GM18502 (cell line): ENCODE results near the gene PPP1R36.
"Not testable (repeated sequence)": the region's sequence is repeated elsewhere in the genome, so short reads cannot be mapped to it uniquely, and the experiment has no call there.

Source experiments
- ATAC-seq: cut with Tn5 transposase; IDR thresholded peaks from one replicate; pipeline ENCODE4 v1.9.1; 2021; ENCODE audit warnings: mild to moderate bottlenecking; ENCODE audit not compliant: unreplicated experiment, poor library complexity

PPP1R36 gene

GRCh38 chr14:64518229-64518628 lies 31.5 kb upstream of the PPP1R36 start:
- no peak for ATAC-seq

DNA sequence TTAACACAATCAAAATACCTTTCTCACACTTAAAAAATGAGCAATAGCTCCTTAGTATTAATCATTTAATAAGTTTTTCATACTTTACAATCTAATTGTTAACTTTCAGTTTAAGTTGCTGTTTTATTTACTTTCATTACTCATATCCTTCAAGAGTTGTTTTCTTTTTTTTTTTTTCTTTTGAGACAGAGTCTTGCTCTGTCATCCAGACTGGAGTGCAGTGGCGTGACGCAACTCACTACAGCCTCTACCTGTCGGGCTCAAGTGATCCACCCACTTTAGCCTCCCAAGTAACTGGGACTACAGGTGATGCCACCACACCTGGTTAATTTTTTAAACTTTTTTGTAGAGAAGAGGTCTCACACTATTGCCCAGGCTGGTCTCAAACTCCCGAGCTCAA lies 29.1 kb upstream of the PPP1R36 start:
- ATAC-seq: no peak

GRCh38 chr14:64522591-64523355 lies 27.0 kb upstream of the PPP1R36 start:
- ATAC-seq: no peak

GRCh38 chr14:64525354-64525753 lies 24.4 kb upstream of the PPP1R36 start:
- no peak for ATAC-seq

GRCh38 chr14:64531567-64531966 lies 18.2 kb upstream of the PPP1R36 start:
- no peak for ATAC-seq

GRCh38 chr14:64536488-64537245 lies 13.1 kb upstream of the PPP1R36 start:
- ATAC-seq: no peak

DNA sequence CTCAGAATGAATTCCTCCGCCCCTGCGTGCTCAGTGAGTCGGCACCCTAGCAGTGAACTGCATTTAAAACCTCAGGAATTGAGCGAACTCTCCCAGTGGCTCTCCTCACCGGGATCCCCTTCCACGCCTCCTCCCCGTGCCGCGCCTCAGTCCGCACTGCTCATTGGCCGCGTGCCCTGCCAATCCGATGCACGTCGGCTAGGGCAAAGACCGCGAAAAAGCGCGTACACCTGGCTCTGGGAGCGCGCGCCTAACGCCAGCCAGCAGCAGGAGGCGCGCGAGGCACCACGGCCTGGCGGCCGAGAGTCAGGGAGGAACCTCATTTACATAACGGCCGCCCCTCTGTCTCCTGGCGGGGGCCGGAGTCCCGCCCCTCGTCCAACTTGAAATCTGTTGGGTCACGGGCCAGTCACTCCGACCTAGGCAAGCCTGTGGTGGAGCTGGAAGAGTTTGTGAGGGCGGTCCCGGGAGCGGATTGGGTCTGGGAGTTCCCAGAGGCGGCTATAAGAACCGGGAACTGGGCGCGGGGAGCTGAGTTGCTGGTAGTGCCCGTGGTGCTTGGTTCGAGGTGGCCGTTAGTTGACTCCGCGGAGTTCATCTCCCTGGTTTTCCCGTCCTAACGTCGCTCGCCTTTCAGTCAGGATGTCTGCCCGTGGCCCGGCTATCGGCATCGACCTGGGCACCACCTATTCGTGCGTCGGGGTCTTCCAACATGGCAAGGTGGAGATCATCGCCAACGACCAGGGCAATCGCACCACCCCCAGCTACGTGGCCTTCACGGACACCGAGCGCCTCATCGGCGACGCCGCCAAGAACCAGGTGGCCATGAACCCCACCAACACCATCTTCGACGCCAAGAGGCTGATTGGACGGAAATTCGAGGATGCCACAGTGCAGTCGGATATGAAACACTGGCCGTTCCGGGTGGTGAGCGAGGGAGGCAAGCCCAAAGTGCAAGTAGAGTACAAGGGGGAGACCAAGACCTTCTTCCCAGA lies 9.3 kb upstream of the PPP1R36 start, which contains the start of gene HSPA2:
TSS of gene HSPA2 (plus strand) at position 534 of the 995 bp plus-strand sequence. CDS start at position 643, 109 bp downstream.
- ATAC-seq: peak; percentile 95

- ATAC-seq: no peak
Measured at GRCh38 chr14:64541261-64541971, 8.3 kb upstream of the PPP1R36 start.

DNA sequence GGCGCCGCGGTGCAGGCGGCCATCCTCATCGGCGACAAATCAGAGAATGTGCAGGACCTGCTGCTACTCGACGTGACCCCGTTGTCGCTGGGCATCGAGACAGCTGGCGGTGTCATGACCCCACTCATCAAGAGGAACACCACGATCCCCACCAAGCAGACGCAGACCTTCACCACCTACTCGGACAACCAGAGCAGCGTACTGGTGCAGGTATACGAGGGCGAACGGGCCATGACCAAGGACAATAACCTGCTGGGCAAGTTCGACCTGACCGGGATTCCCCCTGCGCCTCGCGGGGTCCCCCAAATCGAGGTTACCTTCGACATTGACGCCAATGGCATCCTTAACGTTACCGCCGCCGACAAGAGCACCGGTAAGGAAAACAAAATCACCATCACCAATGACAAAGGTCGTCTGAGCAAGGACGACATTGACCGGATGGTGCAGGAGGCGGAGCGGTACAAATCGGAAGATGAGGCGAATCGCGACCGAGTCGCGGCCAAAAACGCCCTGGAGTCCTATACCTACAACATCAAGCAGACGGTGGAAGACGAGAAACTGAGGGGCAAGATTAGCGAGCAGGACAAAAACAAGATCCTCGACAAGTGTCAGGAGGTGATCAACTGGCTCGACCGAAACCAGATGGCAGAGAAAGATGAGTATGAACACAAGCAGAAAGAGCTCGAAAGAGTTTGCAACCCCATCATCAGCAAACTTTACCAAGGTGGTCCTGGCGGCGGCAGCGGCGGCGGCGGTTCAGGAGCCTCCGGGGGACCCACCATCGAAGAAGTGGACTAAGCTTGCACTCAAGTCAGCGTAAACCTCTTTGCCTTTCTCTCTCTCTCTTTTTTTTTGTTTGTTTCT lies 7.6 kb upstream of the PPP1R36 start:
- no peak for ATAC-seq

DNA sequence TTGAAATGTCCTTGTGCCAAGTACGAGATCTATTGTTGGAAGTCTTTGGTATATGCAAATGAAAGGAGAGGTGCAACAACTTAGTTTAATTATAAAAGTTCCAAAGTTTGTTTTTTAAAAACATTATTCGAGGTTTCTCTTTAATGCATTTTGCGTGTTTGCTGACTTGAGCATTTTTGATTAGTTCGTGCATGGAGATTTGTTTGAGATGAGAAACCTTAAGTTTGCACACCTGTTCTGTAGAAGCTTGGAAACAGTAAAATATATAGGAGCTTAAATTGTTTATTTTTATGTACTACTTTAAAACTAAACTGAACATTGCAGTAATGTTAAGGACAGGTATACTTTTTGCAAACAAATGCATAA lies 6.9 kb upstream of the PPP1R36 start:
- ATAC-seq: no peak

DNA sequence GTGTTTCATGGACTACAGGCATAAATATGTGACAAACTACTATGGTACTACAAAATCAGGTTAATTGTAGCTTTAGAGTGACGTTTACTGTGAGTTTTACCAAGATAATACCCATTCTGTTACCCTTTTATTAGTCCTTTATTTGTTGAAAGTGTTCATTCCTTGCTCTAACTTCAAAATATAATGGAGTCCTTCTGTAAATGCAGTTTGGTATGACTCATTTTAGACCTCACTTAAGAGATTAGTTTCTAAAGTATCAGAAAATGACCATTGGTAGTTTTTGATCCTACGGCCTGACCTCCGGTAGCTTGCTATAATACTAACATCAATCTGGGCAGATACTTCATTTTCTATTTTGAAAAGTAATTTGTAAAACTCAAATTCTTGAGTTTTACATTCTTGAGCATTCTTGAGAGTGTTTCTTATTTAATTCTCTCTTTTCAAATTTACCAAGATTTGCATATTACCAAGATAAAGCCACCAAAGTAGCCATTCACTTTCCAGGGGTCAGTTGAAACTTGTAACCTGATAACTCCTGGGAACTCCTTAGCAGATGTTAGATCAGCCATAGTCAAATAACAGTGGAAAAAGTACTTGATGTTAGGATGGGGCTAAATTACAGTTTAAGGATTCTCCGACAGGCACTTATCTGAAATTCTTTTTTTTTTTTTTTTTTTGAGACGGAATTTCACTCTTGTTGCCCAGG lies 5.0 kb upstream of the PPP1R36 start:
- ATAC-seq: no peak

GRCh38 chr14:64549016-64549415 lies 745 bp upstream of the PPP1R36 start:
- ATAC-seq: no peak

- no peak for ATAC-seq
Measured at GRCh38 chr14:64550621-64551333, 1.0 kb downstream of the PPP1R36 start.

GRCh38 chr14:64554556-64554955 lies 4.8 kb downstream of the PPP1R36 start:
- no peak for ATAC-seq

- no peak for ATAC-seq
Measured at GRCh38 chr14:64556526-64556925, 6.8 kb downstream of the PPP1R36 start.

GRCh38 chr14:64558216-64558615 lies 8.5 kb downstream of the PPP1R36 start:
- ATAC-seq: not testable (repeated sequence)

DNA sequence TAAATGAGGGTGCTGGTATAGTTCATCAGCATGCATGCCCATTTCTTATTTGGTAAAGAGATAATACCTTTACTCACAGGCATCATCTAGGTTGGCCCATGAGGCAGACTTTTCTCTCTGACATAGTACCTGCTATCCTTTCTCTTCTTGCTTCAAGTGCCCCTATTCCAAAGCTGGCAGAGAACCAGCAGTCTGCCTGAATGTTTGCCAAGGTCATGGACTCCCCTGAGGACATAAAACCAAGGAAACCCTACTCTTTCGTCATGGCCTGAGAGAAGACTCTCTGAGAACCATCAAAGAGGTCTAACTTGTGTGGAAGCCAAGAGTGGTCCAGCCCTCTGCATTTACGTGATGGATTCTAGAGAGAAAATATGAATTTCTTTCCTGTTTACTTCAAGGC lies 11.9 kb downstream of the PPP1R36 start:
- ATAC-seq: no peak

DNA sequence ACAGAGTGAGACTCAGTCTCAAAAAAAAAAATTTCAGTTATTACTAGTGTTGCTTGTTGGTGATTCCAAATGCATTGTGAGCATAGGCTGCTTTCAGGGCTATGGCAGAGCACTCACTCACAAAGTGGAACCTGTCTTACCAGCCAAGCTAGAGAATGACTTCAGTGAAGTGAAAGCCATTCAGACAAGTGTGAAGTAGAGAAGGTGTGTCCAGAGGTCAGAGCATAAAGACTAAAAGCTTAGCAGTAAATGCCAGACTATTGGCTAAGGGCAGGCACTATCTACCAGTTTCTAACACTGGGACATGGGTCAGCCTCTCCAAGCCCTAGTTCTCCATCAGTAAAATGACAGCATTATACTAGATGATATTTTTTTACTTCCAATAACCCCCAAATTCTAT lies 12.7 kb downstream of the PPP1R36 start:
- no peak for ATAC-seq
